ENCODE data around the gene FTCDNL1.

Gene FTCDNL1

DNA sequence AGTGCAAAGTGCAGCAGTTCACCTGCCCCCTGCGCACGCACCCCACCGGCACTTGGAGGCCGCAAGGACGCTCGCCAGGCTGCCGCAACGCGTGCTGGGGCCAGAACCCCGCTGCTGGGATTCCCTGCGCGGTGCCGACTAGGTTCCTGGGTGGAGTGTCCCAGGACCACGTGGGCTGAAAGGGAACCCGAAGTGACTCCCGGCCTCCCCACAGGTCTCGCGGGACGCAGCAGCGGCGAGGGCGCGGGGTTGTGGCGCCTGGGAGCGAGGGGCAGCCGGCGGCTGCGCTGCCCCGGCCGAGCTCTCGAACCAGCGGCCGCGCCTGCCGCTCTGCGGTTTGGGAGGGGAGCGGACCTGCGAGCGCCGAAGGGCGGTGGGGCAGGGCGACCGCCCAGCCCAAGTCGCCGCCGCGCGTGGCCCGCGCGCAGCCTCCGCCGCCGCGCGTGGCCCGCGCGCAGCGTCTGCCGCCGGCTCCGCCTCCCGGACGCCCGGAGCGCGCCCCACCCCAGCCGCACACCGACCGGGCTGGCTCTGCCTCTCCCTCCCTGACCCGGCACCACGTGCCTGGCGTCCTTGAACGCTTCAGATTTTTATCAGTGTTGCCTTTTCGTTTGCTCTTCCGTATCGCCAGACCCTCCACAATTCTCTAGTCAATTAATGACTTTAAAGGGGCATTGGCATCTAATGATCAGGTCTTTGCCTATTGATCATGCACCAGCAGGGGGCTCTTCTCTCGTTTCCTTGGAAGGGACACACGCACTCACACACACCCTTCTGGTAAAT lies at the start of gene FTCDNL1:
TSS of gene FTCDNL1 (minus strand) at position 475 of the 783 bp plus-strand sequence. CDS start 2,230 bp downstream, outside the sequence.
- peak within 1 kb of the TSS; percentile 97 for H3K4me3 Mint-ChIP-seq
- no peaks in the 10 kb centered on the region for H3K9me3 Mint-ChIP-seq
- H3K36me3 Mint-ChIP-seq = no peaks in the 10 kb centered on the region
- H3K27me3 Mint-ChIP-seq = peaks cover 25% of the 10 kb centered on the region
- CTCF ChIA-PET = no interaction called here
- peaks cover 12% of the 10 kb centered on the region for H3K4me1 Mint-ChIP-seq
- H3K27ac Mint-ChIP-seq = peak within 1 kb of the TSS; percentile 78
- DNase-seq = peak; percentile 82

DNA sequence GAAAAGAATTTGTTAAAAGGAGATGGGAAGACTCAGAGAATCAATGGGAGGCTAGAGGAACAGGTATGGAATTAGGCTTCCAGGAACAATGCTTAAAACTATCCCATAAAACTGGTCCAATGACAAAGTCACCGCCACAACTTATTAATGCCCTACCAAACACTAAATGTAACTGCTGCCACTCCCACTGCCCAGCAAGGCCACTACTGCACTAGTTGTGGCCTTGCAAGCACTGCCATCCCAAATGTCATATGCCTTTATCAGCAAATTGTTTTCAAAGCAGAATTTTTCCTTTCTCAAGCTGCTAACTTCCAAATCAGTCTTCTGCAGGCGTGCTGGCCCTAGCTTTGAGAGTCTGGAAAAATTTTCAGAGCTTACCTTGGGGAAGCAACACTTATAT lies 45.6 kb upstream of the FTCDNL1 start:
- CTCF ChIA-PET = interaction anchor here (1.3 kb wide), 1 partner anchor 12 kb away, joined by 4 read pairs; no protein-coding TSS in a partner anchor
- H3K27ac Mint-ChIP-seq = no peak overlapping the region

DNA sequence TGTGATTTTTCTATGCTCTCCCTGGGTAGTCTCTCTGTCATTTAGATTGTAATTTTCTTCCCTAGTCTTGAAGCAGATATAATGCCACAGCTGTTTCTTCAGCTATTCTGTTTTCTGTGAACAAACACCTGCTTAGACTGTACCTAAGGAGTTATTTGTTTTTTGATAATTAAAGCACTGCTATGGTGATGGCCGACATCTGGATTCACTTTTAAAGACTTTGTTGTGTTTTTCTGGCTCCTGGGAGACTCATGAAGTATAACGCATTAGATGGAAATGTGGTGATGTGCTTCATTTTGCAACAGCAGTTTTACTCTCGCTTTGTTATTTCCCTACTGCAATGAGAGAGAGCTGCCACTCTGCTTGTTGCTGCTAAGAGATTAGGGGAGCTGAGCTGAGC lies 44.4 kb upstream of the FTCDNL1 start:
- CTCF ChIA-PET = interaction anchor here (0.9 kb wide), 1 partner anchor 34 kb away, joined by 3 read pairs; no protein-coding TSS in a partner anchor
- H3K27me3 Mint-ChIP-seq = no peaks in the 10 kb centered on the region
- no peak overlapping the region for H3K4me3 Mint-ChIP-seq
- H3K9me3 Mint-ChIP-seq = no peaks in the 10 kb centered on the region
- H3K4me1 Mint-ChIP-seq = no peaks in the 10 kb centered on the region
- H3K27ac Mint-ChIP-seq = no peak overlapping the region
- H3K36me3 Mint-ChIP-seq = no peaks in the 10 kb centered on the region
- no peak for DNase-seq

More for the DNA sequence above, 45.6 kb upstream of the FTCDNL1 start:
- Mint-ChIP-seq H3K27me3 (peaks cover 4% of the 10 kb centered on the region), H3K36me3 (no peaks in the 10 kb centered on the region), H3K4me1 (no peaks in the 10 kb centered on the region), H3K9me3 (no peaks in the 10 kb centered on the region), H3K4me3 (no peak overlapping the region)
- no peak for DNase-seq

DNA sequence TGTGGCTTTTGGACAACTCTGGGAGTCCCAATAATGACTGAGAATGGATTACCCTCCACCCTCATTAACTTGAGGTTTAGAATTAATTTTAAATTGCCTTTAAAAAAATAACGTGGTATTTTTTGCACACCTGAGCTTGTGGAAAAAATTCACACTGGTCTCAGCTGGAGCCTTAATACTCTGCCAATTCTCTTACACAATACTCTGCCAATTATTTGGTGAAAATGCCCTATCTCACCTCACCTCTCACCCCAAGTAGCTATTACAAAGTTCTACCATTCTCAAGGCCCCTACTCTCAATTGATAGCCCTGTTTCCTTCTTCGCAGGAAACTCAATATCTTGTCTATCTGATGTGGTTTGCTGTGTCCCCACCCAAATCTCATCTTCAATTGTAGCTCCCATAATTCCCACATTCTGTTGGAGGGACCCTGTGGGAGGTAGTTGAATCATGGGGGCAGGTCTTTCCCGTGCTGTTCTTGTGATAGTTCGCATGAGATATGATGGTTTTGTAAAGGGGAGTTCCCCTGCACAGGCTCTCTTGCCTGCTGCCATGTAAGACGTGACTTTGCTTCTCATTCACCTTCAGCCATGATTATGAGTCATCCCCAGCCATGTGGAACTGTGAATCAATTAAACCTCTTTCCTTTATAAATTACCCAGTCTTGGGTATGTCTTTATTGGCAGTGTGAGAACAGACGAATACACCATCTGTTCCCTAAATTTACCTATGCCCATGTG lies 32.7 kb upstream of the FTCDNL1 start:
- H3K27me3 Mint-ChIP-seq = peaks cover 4% of the 10 kb centered on the region
- CTCF ChIA-PET = no interaction called here
- H3K9me3 Mint-ChIP-seq = peaks cover 2% of the 10 kb centered on the region
- H3K4me1 Mint-ChIP-seq = no peaks in the 10 kb centered on the region
- no peak for DNase-seq
- H3K4me3 Mint-ChIP-seq = no peak overlapping the region
- H3K36me3 Mint-ChIP-seq = no peaks in the 10 kb centered on the region
- peak overlapping the region; percentile 12 for H3K27ac Mint-ChIP-seq

DNA sequence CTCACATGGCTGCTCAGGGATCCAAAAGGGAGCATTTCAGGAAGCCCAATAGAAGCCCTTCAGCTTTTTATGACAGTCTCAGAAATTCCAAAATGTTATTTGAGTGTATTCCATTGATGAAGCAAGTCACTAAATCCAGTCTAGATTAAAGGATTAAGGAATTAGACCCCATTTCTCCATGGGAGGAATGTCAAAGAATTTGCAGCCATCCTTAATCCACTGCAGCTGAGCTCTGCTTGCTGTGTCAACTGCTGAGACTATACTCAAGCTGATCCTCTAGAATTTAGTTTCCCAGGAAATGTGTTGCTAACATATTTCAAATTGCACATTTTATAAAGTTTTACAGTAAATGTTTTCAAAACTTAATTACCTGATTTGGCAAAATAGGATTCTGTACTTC lies 31.7 kb upstream of the FTCDNL1 start:
- no peak for DNase-seq
- Mint-ChIP-seq H3K27ac (no peak overlapping the region), H3K27me3 (peaks cover 9% of the 10 kb centered on the region), H3K36me3 (no peaks in the 10 kb centered on the region), H3K9me3 (peaks cover 2% of the 10 kb centered on the region), H3K4me3 (no peak overlapping the region), H3K4me1 (no peaks in the 10 kb centered on the region)
- CTCF ChIA-PET = no interaction called here

DNA sequence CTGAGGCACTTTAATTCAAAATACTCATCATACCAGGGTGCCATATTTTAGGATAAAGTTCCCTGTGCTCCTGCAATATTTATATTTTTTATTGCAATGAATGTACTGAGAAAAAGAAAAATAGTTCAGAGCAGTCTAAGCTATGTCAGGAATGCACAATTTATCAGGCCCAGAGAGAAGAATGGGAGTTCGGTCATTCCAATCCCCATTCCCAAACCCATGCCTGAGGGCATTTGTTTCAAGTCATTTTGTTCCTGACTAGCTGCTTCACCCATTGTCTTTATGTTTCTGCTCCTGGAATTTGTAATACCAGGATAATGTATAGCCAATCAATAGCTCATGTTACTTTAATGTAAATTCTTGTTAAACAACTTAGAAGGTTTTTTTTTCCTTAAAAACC lies 24.4 kb upstream of the FTCDNL1 start:
- no peak for DNase-seq
- Mint-ChIP-seq H3K4me1 (no peaks in the 10 kb centered on the region), H3K9me3 (peaks cover 14% of the 10 kb centered on the region), H3K4me3 (no peak overlapping the region), H3K27ac (no peak overlapping the region), H3K36me3 (no peaks in the 10 kb centered on the region), H3K27me3 (peaks cover 9% of the 10 kb centered on the region)
- CTCF ChIA-PET = no interaction called here

DNA sequence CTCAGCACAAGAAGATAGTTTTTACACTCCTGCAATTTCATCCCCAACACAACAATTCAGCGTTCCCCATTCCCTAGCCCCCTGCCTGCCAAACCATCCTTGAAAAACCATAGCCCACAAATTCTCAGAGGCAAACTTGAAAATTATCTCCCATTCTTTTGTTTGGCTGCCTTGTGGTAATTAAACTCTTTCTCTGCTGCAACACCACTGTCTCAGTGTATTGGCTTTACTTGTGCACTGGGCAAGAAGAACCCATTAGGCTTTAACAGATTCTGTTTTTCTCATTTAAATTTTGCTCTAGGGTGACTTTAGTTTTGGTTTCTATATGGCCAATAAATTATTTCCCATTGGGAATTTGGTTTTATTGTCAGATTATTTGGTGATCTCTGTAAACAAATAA lies 23.2 kb upstream of the FTCDNL1 start:
- no peak overlapping the region for H3K27ac Mint-ChIP-seq
- no peak overlapping the region for H3K4me3 Mint-ChIP-seq
- no peaks in the 10 kb centered on the region for H3K36me3 Mint-ChIP-seq
- CTCF ChIA-PET = no interaction called here
- H3K4me1 Mint-ChIP-seq = no peaks in the 10 kb centered on the region
- H3K27me3 Mint-ChIP-seq = peaks cover 9% of the 10 kb centered on the region
- H3K9me3 Mint-ChIP-seq = peaks cover 14% of the 10 kb centered on the region
- no peak for DNase-seq

DNA sequence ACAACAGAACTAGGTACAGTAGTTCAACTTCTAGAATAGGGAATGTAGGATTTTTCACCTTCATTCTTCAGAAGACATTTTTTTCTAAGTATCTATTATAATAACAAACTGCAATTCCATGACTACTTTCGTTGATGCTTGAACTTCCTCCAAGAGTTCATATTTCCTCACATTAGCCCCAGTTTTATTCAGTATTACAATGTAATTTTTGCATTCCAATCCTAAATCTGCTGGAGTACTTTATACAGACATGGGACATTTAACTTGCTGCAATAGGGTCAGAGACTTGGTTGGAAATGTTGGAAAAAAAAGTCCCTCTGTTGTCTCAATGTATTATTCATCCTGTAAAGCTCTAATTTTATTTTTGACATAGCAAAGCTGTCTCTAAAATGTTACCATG lies 19.6 kb upstream of the FTCDNL1 start:
- Mint-ChIP-seq H3K36me3 (no peaks in the 10 kb centered on the region), H3K4me1 (no peaks in the 10 kb centered on the region)

DNA sequence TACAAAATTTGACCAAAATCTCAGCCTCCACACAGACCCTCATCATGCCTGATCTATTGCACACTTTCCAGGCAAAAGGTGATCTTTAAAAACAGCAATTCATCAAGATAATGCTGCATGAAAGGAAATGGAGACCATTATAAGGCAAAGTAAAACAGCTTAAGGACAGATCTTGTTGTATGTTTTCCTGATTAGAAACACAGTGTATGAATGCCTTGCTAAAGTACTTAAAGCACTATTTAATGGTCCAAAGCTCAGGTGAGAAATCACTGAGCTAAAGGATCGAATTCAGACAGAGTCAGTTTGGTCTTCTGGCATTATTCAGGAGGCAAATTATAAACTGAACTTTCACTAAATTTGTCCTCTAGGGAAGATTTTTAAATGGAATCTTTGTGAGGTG lies 18.7 kb upstream of the FTCDNL1 start:
- CTCF ChIA-PET = no interaction called here
- Mint-ChIP-seq H3K27ac (no peak overlapping the region), H3K36me3 (no peaks in the 10 kb centered on the region), H3K4me1 (no peaks in the 10 kb centered on the region), H3K27me3 (peaks cover 11% of the 10 kb centered on the region), H3K9me3 (peaks cover 9% of the 10 kb centered on the region), H3K4me3 (no peak overlapping the region)
- no peak for DNase-seq

More for the DNA sequence above, 19.6 kb upstream of the FTCDNL1 start:
- CTCF ChIA-PET = no interaction called here
- peaks cover 9% of the 10 kb centered on the region for H3K27me3 Mint-ChIP-seq
- peaks cover 14% of the 10 kb centered on the region for H3K9me3 Mint-ChIP-seq
- H3K27ac Mint-ChIP-seq = no peak overlapping the region
- DNase-seq = no peak
- H3K4me3 Mint-ChIP-seq = no peak overlapping the region

DNA sequence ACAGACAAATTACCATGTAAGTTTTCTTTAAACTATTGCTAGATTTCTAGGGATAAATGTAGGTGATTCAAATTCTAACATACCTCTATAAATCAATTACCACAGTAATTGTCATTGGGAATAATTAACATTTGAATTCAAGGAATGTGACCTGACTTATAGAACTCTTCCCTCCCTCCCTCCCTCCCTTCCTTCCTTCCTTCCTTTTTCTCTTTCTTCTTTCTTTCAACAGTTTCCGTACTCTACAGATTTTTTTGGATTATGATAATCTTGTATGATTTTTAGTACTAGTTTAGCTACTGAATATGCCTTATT lies 18.2 kb upstream of the FTCDNL1 start:
- H3K4me1 Mint-ChIP-seq = no peaks in the 10 kb centered on the region
- no peaks in the 10 kb centered on the region for H3K36me3 Mint-ChIP-seq
- no peak overlapping the region for H3K27ac Mint-ChIP-seq
- no peak for DNase-seq
- H3K9me3 Mint-ChIP-seq = peaks cover 4% of the 10 kb centered on the region
- CTCF ChIA-PET = no interaction called here
- H3K27me3 Mint-ChIP-seq = peaks cover 12% of the 10 kb centered on the region
- no peak overlapping the region for H3K4me3 Mint-ChIP-seq

DNA sequence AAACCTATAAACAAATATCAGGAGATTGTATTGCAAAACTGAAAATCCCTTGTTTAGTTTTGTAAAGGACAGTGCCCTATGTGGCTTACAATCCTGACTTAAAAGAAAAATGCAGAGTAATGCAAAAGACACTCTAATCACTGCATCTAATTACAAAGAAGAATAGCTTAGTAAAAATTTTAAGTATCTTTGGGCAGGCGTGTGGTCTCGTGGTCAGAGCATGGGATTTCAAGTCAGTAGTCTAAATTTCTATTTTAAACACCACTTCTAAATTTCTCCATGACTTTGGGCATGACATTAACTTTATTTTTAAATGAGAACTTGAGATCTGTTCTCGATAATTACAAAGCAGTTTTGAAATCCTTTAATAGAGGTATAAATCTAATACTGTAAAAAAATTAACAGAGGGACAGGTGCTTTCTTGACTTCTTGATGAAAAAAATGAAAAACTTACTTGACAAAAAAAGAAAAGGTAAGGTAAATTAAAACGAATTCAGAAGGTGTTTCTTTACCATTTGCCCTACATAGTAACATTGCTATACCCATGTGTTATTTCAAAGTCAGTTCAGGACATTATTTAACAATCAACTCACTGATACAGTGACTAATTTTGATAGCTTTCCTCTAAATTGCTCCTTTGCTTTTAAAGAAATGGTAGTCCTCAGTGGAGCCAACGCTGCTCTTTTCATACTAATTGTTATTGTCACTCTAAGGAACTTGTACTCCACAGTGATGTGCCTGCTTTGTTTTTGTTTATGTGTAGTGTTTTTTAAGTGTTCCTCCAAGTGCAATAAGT lies 17.6 kb upstream of the FTCDNL1 start:
- H3K4me1 Mint-ChIP-seq = no peaks in the 10 kb centered on the region
- H3K27me3 Mint-ChIP-seq = peaks cover 9% of the 10 kb centered on the region
- H3K36me3 Mint-ChIP-seq = no peaks in the 10 kb centered on the region
- H3K4me3 Mint-ChIP-seq = no peak overlapping the region
- no peaks in the 10 kb centered on the region for H3K9me3 Mint-ChIP-seq
- no peak for DNase-seq
- H3K27ac Mint-ChIP-seq = no peak overlapping the region
- CTCF ChIA-PET = no interaction called here

DNA sequence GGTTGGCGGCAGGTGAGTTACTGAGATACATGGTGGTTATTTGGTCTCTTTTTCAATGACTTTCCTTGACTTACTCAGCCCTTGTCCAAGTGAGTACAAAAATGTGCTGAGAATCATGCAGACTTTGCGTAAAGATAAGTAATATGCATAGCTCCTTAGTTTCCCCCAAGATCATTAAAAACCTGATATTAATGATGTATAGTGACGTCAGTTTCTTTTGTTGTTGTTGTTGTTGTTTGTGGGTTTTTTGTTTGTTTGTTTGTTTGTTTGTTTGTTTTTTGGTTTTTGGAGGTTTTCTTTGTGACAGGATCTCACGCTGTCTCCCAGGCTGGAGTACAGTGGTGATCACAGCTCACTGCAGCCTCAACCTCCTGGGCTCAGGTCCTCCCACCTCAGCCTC lies 14.9 kb upstream of the FTCDNL1 start:
- CTCF ChIA-PET = no interaction called here
- no peaks in the 10 kb centered on the region for H3K4me1 Mint-ChIP-seq
- H3K36me3 Mint-ChIP-seq = no peaks in the 10 kb centered on the region
- no peak overlapping the region for H3K4me3 Mint-ChIP-seq
- peaks cover 9% of the 10 kb centered on the region for H3K27me3 Mint-ChIP-seq
- no peaks in the 10 kb centered on the region for H3K9me3 Mint-ChIP-seq
- DNase-seq = no peak
- no peak overlapping the region for H3K27ac Mint-ChIP-seq

DNA sequence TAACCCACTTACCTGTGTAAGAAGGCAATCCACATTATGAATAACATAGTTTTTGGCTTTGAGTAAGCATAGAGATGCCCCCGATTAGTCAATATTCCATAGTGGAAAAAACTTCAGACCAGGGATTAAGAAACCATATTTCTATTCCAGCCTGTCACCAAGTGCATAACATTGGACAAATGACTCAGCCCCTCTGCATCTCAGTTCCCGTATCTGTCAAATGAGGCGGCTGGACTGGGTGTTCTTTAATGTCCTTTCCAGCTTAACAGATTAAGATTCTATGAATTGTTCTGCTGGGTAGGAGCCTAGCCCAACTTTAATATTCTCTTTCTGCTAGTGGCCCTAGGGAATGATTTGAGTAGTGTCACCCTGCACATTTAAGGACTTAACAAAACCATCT lies 11.8 kb upstream of the FTCDNL1 start:
- peaks cover 17% of the 10 kb centered on the region for H3K27me3 Mint-ChIP-seq
- CTCF ChIA-PET = no interaction called here
- DNase-seq = no peak
- H3K36me3 Mint-ChIP-seq = no peaks in the 10 kb centered on the region
- no peak overlapping the region for H3K27ac Mint-ChIP-seq
- no peaks in the 10 kb centered on the region for H3K4me1 Mint-ChIP-seq
- no peak overlapping the region for H3K4me3 Mint-ChIP-seq
- no peaks in the 10 kb centered on the region for H3K9me3 Mint-ChIP-seq

DNA sequence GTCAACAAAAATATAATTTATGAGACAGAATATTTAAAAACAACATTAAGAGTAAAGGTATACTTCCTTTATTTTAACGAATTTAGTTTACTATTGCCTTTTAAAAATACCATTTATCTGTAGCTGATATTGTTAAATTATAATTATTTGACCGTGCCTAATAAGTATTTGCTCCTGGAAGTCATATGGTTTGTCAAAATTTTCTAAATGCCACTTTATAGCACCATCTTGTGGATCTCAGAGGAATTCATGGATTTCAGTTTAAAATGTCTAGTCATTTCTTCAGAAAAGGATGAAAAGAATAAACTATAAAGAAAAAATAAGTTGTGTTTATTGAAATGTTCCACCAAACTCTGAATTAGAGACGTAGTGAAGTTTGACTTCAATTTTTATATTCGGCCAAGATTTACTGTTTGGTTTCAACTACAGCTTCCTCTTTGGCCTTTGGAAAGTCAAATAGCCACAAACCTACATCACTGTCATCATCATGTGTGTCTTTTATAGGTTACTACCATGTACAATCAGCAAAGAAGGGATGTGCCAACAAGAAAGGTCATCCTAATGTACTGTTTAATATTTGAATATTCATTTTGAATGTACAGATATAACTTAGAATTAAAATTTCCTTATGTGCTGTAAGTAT lies 10.3 kb upstream of the FTCDNL1 start:
- Mint-ChIP-seq H3K27me3 (peaks cover 31% of the 10 kb centered on the region), H3K9me3 (no peaks in the 10 kb centered on the region), H3K27ac (no peak overlapping the region), H3K4me1 (no peaks in the 10 kb centered on the region), H3K4me3 (no peak overlapping the region), H3K36me3 (no peaks in the 10 kb centered on the region)
- no peak for DNase-seq
- CTCF ChIA-PET = interaction anchor here (0.9 to 1.8 kb wide), 5 partner anchors 9 to 156 kb away, joined by 3 to 9 read pairs (median 3); no protein-coding TSS in a partner anchor

All from activated naive CD4-positive, alpha-beta T cell treated with anti-CD3 and anti-CD28 coated beads, Interleukin-2, amount 10 ng/mL, durations not matched to agents 7 days and 5 days (primary cell).